ENCODE results near the gene NEK4.

DNA sequence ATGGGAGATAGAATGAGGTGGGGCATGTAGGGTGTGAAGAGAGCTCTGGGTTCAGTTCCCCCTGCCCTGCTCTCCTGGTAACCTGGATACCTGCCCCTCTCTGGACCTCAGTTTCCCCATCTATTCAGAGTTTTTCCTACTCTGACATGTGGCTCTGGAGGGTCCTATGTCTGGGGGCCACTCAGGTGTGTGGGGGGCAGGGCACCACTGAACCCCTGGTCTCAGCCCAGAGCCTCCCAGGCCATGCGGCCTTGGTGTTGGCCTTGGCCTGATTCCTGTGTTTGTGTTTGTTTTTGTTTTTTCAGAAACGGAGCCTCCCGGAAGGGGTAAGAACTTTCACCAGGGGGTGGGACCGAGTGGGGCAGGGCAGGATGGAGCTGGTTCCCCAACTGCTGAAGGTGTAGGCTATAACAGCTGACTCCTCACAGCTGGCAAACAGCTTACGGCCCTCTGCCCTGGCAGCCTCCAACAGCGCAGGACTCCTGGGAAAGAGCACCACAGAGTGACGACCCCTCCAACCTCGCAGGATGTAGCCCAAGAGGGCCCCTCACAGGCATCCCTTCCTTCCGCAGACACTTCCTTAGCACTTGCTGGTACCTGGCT, 24.7 kb upstream of the NEK4 start:
- TF ChIP-seq, protein P1, sequence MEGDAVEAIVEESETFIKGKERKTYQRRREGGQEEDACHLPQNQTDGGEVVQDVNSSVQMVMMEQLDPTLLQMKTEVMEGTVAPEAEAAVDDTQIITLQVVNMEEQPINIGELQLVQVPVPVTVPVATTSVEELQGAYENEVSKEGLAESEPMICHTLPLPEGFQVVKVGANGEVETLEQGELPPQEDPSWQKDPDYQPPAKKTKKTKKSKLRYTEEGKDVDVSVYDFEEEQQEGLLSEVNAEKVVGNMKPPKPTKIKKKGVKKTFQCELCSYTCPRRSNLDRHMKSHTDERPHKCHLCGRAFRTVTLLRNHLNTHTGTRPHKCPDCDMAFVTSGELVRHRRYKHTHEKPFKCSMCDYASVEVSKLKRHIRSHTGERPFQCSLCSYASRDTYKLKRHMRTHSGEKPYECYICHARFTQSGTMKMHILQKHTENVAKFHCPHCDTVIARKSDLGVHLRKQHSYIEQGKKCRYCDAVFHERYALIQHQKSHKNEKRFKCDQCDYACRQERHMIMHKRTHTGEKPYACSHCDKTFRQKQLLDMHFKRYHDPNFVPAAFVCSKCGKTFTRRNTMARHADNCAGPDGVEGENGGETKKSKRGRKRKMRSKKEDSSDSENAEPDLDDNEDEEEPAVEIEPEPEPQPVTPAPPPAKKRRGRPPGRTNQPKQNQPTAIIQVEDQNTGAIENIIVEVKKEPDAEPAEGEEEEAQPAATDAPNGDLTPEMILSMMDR (IDR thresholded peaks at IDR 0.05; ENCODE audit: low read depth, low read length) = no peak
- no peak for TF ChIP-seq EZH2phosphoT487 (IDR thresholded peaks at IDR 0.05; ENCODE audit: low read depth)
